Fibroblast of skin of right biceps (primary cell): ENCODE measurements around the gene CDH3.

Experiments
- DNase-seq: peaks from one replicate; pipeline ENCODE4 v3.0.0-alpha.2; 2013

CDH3 gene

DNA sequence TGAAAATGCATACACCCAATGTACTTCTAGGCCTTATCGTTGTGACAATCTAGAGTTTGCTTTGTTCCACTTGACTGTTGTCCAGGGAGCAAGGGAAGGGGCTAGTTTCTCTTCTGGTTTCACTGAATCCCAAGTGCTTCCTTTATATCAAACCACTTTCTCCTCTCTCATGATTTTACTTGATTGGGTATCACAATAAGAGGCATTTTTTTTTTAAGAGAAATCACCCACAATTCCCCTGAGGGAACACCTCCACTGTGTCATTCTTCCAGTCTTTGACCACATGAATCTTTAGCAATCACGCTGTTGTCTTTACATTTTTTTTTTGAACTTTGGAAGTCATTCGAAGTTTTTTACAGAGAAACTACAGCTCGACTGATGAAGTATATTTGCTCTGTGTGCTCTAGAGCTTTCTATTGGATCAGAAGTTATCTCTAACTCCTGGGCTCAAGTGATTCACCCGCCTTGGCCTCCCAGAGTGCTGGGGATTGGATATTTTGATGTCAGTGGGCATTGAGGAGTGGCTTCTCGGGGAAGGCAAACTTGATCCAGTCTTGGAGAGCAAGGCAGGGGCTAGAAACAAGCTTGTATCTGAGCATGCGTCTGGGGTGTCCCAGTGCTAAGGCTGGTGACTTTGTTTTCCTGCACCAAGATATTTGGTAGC is 95.0 kb downstream of the CDH3 start:
- no peak for DNase-seq

DNA sequence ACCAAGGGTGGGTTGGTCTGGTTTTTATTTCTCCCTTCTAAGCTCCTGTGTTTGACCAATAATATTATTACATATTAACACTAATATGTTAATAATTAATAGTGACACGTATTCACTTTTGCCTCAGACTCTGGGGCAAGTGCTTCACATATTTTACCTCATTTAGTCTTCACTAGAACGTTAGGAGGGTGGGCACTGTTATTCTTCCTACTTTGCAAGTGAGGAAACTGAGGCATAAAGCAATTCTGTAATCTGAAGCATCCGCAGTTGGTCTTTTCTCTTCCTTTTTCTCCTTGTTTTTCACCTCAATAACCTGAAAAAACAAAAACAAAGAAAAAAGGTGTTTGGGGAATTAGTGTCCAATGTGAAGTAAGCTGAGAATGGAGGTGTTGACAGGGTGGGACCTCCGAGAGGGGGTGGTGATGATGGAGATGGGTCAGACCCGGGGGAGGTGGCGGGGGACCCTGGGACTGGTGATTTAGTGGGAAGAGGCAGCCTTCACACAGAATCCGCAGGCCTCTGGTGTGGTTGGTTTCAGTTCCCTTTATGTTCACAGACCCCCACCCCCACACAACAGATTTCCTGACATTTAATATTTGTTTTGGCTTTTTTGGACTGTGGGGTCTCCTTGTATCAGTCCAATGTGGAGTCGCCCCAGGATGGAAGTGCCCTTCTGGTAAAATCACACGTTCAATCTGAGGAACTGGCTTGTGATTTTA is 95.7 kb downstream of the CDH3 start:
- DNase-seq = no peak

DNA sequence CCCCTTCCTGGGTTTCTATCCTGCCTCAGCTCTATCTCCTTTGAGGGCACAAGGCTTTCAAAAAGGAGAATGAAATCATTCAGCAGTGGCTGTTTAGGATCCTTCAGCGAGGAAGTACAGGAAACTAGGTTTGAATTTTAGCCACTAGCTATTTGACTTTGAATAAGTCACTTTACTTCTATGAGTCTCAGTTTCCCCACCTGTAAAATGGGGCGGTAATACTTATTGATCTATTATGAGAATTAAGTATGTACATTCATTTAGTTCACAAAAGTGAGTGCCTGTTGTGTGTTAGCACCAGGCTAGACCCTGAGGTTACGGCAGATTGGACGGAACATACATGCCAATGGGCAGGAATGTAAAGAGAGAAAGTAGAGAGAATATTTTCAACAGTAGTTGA is 98.6 kb downstream of the CDH3 start:
- no peak for DNase-seq

- DNase-seq = no peak
These were observed 99.7 kb downstream of the CDH3 start for GRCh38 chr16:68744744-68745280.

DNA sequence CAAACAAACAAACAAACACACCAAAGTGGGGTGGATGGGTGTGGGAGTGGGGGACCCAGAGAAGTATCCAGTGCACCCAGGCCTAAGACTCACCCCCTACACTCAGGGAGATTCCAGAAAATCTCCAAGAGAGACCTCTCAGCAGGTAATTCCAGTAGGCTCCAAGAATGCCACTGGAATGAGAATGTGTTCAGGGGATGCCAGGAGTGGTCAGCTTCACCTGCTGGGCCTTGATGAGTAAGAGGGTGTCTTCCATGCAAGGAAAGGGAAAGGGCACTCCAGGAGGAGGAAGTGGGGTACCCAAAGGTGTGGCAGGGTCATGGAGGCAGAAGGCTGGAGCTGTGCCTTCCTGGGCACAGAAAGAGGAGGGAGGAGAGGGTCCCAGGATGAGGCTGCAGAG is 101.8 kb downstream of the CDH3 start:
- no peak for DNase-seq

DNA sequence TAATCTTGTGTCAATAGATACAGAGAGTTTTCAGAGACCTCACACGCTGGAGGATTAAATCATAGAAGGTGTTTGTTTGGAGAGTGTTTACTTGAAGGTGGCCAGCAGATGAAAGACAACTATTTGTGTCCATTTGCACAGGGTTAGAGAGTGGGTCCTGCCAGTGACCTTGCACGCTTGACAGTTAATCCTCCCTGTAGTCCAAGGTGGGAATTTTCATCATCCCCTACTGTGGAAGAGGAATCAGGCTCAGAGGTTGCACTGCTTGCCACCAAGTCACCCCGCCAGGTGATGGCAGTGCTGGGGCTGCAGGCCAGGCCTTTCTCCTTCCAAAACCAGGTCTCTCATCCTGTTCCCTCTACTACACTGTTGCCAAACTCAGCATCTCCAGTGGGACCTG is 104.3 kb downstream of the CDH3 start:
- no peak for DNase-seq
